Ovary (tissue), 3 donors: ENCODE data around the gene TTC7B.

Experiments used
- EP300 ChIP-seq: sonication (generic); formaldehyde crosslinking; IDR thresholded peaks from one replicate; pipeline ENCODE4 v1.6.1; 2017; ENCODE audit warnings: antibody characterized with exemption
- TF ChIP-seq, protein P1 (sequence below), 3 donors: fragments of 450-650 bp in 2 of 3; fragments of 200-600 bp in 1 of 3; IDR thresholded peaks; one replicate each; pipeline versions ENCODE4 v1.5.1 to v1.8.0; 2016 to 2022; ENCODE audit warnings: antibody characterized with exemption in 3 of 3, mild to moderate bottlenecking in 1 of 3
- donor health status: DM: no; HTN: no; CAD: no.

DNA sequence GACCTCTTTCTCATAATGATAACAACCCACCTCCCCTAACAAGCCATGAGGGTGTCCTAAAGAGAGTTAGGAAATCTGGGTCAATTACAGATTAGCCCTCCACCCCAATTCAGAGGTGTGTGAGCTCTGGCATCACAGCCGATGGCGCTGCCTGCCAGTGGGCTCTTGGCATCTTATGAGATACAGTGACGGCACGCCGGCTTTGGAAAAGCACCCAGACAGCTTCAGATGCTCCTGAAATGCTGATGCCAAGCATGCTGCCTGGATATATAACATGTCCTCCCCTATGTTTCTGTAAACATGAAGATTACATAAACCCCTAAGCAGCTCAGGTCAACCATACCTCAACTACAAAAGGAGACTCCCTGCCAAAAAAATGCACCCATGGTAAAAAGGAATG lies 152.6 kb downstream of the TTC7B start:
- TF ChIP-seq, protein P1, sequence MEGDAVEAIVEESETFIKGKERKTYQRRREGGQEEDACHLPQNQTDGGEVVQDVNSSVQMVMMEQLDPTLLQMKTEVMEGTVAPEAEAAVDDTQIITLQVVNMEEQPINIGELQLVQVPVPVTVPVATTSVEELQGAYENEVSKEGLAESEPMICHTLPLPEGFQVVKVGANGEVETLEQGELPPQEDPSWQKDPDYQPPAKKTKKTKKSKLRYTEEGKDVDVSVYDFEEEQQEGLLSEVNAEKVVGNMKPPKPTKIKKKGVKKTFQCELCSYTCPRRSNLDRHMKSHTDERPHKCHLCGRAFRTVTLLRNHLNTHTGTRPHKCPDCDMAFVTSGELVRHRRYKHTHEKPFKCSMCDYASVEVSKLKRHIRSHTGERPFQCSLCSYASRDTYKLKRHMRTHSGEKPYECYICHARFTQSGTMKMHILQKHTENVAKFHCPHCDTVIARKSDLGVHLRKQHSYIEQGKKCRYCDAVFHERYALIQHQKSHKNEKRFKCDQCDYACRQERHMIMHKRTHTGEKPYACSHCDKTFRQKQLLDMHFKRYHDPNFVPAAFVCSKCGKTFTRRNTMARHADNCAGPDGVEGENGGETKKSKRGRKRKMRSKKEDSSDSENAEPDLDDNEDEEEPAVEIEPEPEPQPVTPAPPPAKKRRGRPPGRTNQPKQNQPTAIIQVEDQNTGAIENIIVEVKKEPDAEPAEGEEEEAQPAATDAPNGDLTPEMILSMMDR (IDR thresholded peaks at IDR 0.05) = no peak
- TF ChIP-seq EP300 = no peak
